Posterior vena cava (tissue), 2 donors: ENCODE data around the gene WAS. TPM values are rescaled to one million over a fixed set of nuclear protein-coding genes. Genes with fewer than 3 reads are reported as not detected.

ENCODE experiments used
- DNase-seq: peaks from one replicate; pipeline ENCODE4 v3.0.0-alpha.2; 2020; ENCODE audit warnings: low spot score
- intact Hi-C, 2 donors: fragments of 100-400 bp; cut with DNase I; formaldehyde crosslinking; loops; one replicate each; pipeline versions ENCODE4 v1.14.1 to v1.14.2; 2022 to 2023
- total RNA-seq, 2 donors: library from RNA; stranded (reverse); fragmentation: NEBNext Ultra II Directional; extraction: Animal tissue kit (Norgen Biotek cat#: 25700); gene quantifications; one replicate each; pipeline ENCODE4 v1.2.1, GENCODE V29; 2021
- donor health status: DM: yes; HTN: yes; CAD: no.
- donor health status: DM: yes; HTN: yes; CAD: no.

WAS gene
- total RNA-seq, 2 donors from 2014 or later = 7.3 to 12.2 TPM

GRCh38 chrX:48703642-48704481 is 20.3 kb downstream of the WAS start:
- intact Hi-C loops = no loop called here
- no peak for DNase-seq

GRCh38 chrX:48705871-48706270 is 22.3 kb downstream of the WAS start:
- no peak for DNase-seq
- intact Hi-C loops = no loop called here

- intact Hi-C loops = no loop called here
- no peak for DNase-seq
Measured at GRCh38 chrX:48709522-48710112, 26.0 kb downstream of the WAS start.

GRCh38 chrX:48711162-48711928 is 27.7 kb downstream of the WAS start:
- intact Hi-C loops = no loop called here
- DNase-seq = no peak

- DNase-seq = no peak
- intact Hi-C loops = no loop called here
Measured at GRCh38 chrX:48711929-48712505, 28.4 kb downstream of the WAS start.

GRCh38 chrX:48713847-48714246 is 30.2 kb downstream of the WAS start:
- intact Hi-C loops = no loop called here
- no peak for DNase-seq

- DNase-seq = no peak
- intact Hi-C loops = no loop called here
Measured at GRCh38 chrX:48714573-48714972, 31.0 kb downstream of the WAS start.

GRCh38 chrX:48715072-48715471 is 31.5 kb downstream of the WAS start:
- no peak for DNase-seq
- intact Hi-C loops = no loop called here

GRCh38 chrX:48715876-48716502 is 32.4 kb downstream of the WAS start:
- intact Hi-C loops = no loop called here
- DNase-seq = no peak

GRCh38 chrX:48719958-48720357 is 36.4 kb downstream of the WAS start:
- intact Hi-C loops = no loop called here
- no peak for DNase-seq

- no peak for DNase-seq
- intact Hi-C loops = no loop called here
Measured at GRCh38 chrX:48720577-48721250, 37.1 kb downstream of the WAS start.

GRCh38 chrX:48721916-48722315 is 38.3 kb downstream of the WAS start:
- no peak for DNase-seq
- intact Hi-C loops = no loop called here

- intact Hi-C loops = no loop called here
- DNase-seq = no peak
Measured at GRCh38 chrX:48726596-48726995, 43.0 kb downstream of the WAS start.

- intact Hi-C loops = loop anchor here in 1 of 2 donors (1.0 kb wide), 1 partner anchor 27 kb away; no protein-coding TSS in a partner anchor
- DNase-seq = no peak
Measured at GRCh38 chrX:48728653-48729052, 45.1 kb downstream of the WAS start.

- intact Hi-C loops = no loop called here
Measured at GRCh38 chrX:48736303-48736702, 52.7 kb downstream of the WAS start.

GRCh38 chrX:48736878-48737212 is 53.2 kb downstream of the WAS start:
- intact Hi-C loops = no loop called here
- DNase-seq = no peak

More at GRCh38 chrX:48736303-48736702, 52.7 kb downstream of the WAS start:
- no peak for DNase-seq

GRCh38 chrX:48737213-48737938 is 53.8 kb downstream of the WAS start:
- peak; percentile 97 for DNase-seq
- intact Hi-C loops = no loop called here

GRCh38 chrX:48737940-48738339 is 54.3 kb downstream of the WAS start:
- intact Hi-C loops = no loop called here

More at GRCh38 chrX:48737940-48738339, 54.3 kb downstream of the WAS start:
- no peak for DNase-seq
